Progenitor cell of endocrine pancreas (in vitro differentiated cells): ENCODE results near the gene CHMP1A. TPM values are rescaled to one million over a fixed set of nuclear protein-coding genes. Genes with fewer than 3 reads are reported as not detected.

ENCODE experiments used
- DNase-seq: peaks from one replicate; pipeline ENCODE4 v3.0.0; 2021; ENCODE audit warnings: low spot score; ENCODE audit not compliant: unreplicated experiment
- H3K27ac Mint-ChIP-seq: 2 replicates; pipeline ENCODE4 v1.8.0; 2021; ENCODE audit warnings: mild to moderate bottlenecking, moderate library complexity, mixed read lengths
- H3K27me3 Mint-ChIP-seq: 2 replicates; pipeline ENCODE4 v1.8.0; 2021; ENCODE audit warnings: mixed read lengths
- H3K36me3 Mint-ChIP-seq: 2 replicates; pipeline ENCODE4 v1.8.0; 2022; ENCODE audit warnings: mixed read lengths; ENCODE audit not compliant: insufficient read depth
- H3K4me1 Mint-ChIP-seq: 2 replicates; pipeline ENCODE4 v1.8.0; 2021; ENCODE audit warnings: low read depth, mixed read lengths
- H3K4me3 Mint-ChIP-seq: 2 replicates; pipeline ENCODE4 v1.8.0; 2021; ENCODE audit warnings: low read depth, mild to moderate bottlenecking, moderate library complexity, mixed read lengths
- H3K9me3 Mint-ChIP-seq: 2 replicates; pipeline ENCODE4 v1.8.0; 2021; ENCODE audit warnings: low read depth, mixed read lengths
- total RNA-seq: library from RNA; stranded (reverse); gene quantifications from 2 replicates; pipeline ENCODE4 v1.2.1, GENCODE V29; 2021
- TF ChIP-seq, protein P1 (sequence below): fragments of 200-600 bp; sonication (generic); IDR thresholded peaks from one replicate; pipeline ENCODE4 v1.5.0; 2021; ENCODE audit warnings: antibody characterized with exemption, mild to moderate bottlenecking; ENCODE audit not compliant: unreplicated experiment

Gene CHMP1A
- total RNA-seq, 1 donor from 2014 or later: 105 TPM

DNA sequence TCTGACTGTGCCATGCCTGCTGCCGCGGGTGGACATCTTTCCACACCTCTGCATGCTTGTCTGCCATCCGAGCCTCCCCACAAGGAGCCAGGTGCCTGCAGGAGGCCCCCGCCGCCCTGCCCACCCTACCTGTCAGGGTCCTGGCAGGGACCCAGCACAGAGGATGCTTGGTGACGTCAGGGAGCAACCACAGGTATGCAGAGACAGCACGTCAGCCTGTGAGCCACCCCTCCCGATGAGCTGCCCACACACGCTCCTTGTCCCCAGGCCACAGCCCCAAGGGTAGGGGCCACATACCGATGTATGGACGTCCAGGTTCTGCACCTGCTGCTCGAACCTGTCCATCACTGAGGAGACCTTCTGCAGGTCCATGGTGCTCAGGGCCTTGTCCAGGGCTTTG is 10.6 kb downstream of the CHMP1A start:
- no peak for DNase-seq
- H3K4me3 Mint-ChIP-seq: no peak overlapping the region
- no peak overlapping the region for H3K27ac Mint-ChIP-seq
- H3K36me3 Mint-ChIP-seq: peaks cover 11% of the 10 kb centered on the region
- H3K27me3 Mint-ChIP-seq: no peaks in the 10 kb centered on the region
- H3K4me1 Mint-ChIP-seq: no peaks in the 10 kb centered on the region
- TF ChIP-seq, protein P1, sequence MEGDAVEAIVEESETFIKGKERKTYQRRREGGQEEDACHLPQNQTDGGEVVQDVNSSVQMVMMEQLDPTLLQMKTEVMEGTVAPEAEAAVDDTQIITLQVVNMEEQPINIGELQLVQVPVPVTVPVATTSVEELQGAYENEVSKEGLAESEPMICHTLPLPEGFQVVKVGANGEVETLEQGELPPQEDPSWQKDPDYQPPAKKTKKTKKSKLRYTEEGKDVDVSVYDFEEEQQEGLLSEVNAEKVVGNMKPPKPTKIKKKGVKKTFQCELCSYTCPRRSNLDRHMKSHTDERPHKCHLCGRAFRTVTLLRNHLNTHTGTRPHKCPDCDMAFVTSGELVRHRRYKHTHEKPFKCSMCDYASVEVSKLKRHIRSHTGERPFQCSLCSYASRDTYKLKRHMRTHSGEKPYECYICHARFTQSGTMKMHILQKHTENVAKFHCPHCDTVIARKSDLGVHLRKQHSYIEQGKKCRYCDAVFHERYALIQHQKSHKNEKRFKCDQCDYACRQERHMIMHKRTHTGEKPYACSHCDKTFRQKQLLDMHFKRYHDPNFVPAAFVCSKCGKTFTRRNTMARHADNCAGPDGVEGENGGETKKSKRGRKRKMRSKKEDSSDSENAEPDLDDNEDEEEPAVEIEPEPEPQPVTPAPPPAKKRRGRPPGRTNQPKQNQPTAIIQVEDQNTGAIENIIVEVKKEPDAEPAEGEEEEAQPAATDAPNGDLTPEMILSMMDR: no peak
- no peaks in the 10 kb centered on the region for H3K9me3 Mint-ChIP-seq

DNA sequence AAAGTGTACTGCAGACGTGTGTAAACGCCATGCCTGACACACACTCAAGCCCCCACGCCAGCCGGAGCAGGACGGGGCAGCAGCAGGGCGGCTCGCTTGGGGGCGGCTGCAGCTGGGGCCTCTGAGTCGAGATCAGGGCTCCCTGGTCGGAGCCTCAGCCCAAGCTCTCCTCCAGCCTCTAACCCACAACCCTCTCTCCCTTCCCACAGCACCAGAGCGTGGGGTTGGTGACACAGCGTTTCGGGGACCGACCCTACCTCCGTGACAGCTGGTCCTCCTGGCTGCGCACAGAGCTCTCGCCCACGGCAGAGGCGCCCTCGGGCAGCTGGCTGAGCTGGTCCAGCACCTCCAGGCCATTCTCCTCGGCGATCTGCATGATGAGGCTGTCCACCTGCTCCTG is 11.2 kb downstream of the CHMP1A start:
- no peak for DNase-seq
- Mint-ChIP-seq H3K9me3 (no peaks in the 10 kb centered on the region), H3K36me3 (peaks cover 11% of the 10 kb centered on the region), H3K4me3 (no peak overlapping the region), H3K27ac (no peak overlapping the region), H3K27me3 (no peaks in the 10 kb centered on the region), H3K4me1 (no peaks in the 10 kb centered on the region)
- TF ChIP-seq, protein P1: no peak

DNA sequence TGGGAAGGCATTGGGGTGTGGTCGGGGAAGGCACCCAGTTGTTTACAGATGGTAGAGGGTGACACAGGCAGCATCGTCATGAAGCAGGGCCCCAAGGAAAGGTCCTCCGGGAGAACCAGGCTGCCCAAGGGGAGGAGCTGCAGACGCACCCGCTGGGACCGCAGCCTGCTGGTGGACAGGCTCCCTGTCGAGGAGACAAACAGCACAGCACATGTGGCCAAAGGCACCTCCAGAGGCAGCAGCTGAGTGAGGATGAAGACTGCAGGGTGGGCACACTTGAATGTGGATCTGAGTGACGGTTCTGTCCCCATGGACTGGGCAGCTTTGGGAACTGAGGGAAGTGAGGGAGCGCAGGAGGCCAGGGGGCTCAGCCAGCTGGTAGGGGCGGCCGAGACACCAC is 12.4 kb downstream of the CHMP1A start:
- Mint-ChIP-seq H3K27ac (no peak overlapping the region), H3K36me3 (peaks cover 9% of the 10 kb centered on the region), H3K27me3 (no peaks in the 10 kb centered on the region), H3K4me3 (no peak overlapping the region), H3K9me3 (no peaks in the 10 kb centered on the region), H3K4me1 (peaks cover 6% of the 10 kb centered on the region)
- TF ChIP-seq, protein P1: no peak
- DNase-seq: no peak

DNA sequence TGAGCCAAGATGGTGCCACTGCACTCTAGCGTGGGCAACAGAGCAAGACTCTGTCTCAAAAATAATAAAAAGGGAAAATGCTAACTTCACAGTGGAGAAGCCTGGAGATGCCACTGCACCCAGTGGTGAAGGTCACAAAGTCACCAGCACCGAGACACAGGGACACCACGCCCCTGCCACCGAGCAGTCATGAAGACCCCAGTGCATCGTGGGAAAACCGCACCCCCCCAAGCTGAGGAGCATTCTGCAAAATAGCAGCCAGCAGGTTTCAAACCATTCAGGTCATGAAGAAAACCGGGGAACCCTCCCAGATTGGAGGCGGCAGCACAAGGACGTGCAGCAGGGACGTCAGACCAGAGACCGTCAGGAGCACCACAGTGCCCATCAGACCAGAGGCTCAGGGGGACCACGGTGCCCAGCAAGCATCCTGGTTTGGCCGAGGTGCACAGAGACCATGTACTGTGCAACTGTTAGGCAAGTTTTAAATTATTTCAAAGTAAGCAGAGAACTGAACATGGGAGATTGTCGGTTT is 13.7 kb downstream of the CHMP1A start:
- Mint-ChIP-seq H3K4me3 (no peak overlapping the region), H3K9me3 (no peaks in the 10 kb centered on the region), H3K27ac (no peak overlapping the region), H3K27me3 (no peaks in the 10 kb centered on the region), H3K36me3 (peaks cover 6% of the 10 kb centered on the region), H3K4me1 (peaks cover 6% of the 10 kb centered on the region)
- TF ChIP-seq, protein P1: no peak
- no peak for DNase-seq

DNA sequence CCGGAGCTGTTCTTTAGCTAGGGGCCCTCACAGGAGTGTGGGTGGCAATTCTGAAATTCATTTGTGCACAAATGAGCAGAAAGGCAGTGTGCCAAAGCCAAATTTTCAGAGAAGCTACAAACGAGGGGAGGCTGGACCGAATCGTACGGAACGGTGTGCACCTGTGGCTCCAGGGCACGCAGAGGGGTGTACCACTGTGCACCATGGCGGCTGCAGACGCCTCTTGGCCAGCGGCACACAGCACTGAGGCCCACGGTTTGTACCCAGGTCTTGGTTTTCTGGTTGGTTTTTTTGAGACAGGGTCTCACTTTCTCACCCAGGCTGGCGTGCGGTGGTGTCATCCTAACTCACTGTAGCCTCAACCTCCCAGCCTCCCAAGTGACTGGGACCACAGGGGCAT is 14.9 kb downstream of the CHMP1A start:
- Mint-ChIP-seq H3K9me3 (no peaks in the 10 kb centered on the region), H3K4me1 (peaks cover 6% of the 10 kb centered on the region), H3K27ac (no peak overlapping the region), H3K36me3 (peaks cover 6% of the 10 kb centered on the region), H3K27me3 (no peaks in the 10 kb centered on the region), H3K4me3 (no peak overlapping the region)
- no peak for DNase-seq
- TF ChIP-seq, protein P1: no peak
